NCI-H187 treated with DMSO at 0.1 percent for 48 hours (cell line): ENCODE data around the gene YPEL3.

Experiments used
- DNase-seq: peaks from one replicate; lab custom pipeline; 2025; lab: John Stamatoyannopoulos, UW

The YPEL3 gene

GRCh38 chr16:30068750-30069610 lies 27.0 kb downstream of the YPEL3 start:
- DNase-seq, result no peak

DNA sequence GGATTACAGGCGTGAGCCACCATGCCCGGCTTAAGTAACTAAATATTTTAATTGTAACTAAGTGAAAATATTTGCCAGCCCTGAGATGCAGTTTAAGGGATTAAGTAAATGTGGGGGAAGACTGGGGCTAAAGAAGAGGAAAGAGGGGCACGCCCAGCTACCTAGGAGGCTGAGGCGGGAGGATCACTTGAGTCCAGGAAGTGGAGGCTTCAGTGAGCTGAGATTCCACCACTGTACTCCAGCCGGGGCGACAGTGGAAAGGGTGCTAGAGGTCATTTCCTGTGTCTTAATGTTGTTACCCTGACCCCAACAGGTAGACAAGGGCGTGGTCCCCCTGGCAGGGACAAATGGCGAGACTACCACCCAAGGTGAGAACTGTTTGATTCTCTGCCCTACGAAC lies 27.7 kb downstream of the YPEL3 start:
- no peak for DNase-seq

- no peak for DNase-seq
Observed at GRCh38 chr16:30067584-30067916, 28.5 kb downstream of the YPEL3 start.

DNA sequence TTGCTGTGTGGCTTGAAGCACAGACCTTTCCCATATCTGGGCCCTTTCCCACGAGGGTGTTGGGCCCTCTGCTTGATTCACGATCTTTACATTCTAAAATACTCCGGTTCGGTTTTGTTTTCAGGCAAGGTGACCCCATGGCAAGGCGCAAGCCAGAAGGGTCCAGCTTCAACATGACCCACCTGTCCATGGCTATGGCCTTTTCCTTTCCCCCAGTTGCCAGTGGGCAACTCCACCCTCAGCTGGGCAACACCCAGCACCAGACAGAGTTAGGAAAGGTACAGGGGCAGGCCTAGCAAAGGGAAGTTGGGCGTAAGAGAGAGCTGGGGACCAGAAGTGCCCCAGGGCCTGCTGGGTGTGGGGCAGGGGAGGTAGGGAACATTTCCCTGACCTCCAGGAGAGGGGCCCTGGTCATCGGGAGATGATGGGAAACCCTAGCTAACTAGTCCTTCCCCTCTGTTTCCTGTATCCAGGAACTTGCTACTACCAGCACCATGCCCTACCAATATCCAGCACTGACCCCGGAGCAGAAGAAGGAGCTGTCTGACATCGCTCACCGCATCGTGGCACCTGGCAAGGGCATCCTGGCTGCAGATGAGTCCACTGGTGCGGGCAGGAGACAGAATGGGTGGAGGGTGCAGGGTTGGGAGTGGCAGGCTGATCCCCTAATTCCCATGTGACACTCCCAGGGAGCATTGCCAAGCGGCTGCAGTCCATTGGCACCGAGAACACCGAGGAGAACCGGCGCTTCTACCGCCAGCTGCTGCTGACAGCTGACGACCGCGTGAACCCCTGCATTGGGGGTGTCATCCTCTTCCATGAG lies 29.0 kb downstream of the YPEL3 start:
- DNase-seq, result no peak

- DNase-seq, result no peak
Observed at GRCh38 chr16:30065943-30066760, 29.9 kb downstream of the YPEL3 start.

DNA sequence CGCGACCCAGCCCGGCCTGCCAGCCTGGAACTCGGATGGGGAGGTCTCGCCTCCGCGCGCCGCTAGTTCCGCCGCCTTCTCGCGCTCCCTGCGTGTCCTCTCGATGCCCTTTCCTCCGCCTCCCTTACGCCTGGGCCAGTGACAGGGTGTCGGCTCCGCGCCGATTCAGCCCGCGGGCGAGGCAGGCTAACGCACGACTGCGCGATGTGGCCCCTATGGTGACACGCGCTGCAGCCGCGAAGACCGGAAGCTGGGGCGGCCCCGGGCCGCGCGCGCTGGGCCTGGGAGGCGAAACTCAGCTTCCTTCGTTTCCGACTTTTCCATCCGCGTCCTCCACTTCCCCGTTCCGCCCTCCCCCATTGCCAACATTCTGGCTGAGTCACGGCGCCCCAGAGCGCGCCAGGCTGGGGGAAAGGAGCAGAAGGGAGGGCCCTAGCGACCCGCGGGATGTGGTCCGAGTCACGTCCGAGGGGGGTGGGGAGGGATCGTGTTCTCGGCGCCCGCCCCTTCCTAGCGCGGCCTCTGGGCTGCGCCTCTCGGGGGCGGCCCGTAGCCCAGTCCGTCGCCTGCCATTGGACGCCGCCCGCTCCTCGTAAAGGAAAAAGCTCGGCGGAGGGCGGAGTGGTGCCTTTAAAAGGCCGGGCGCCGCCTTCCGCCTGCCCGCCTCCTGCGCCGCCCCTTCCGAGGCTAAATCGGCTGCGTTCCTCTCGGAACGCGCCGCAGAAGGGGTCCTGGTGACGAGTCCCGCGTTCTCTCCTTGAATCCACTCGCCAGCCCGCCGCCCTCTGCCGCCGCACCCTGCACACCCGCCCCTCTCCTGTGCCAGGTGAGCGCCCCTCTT lies 30.7 kb downstream of the YPEL3 start, which contains the start of gene ALDOA:
ALDOA (plus strand) TSS at position 659 of the 841 bp plus-strand sequence. CDS start 1,138 bp downstream, outside the sequence.
- peak; percentile 65 for DNase-seq

DNA sequence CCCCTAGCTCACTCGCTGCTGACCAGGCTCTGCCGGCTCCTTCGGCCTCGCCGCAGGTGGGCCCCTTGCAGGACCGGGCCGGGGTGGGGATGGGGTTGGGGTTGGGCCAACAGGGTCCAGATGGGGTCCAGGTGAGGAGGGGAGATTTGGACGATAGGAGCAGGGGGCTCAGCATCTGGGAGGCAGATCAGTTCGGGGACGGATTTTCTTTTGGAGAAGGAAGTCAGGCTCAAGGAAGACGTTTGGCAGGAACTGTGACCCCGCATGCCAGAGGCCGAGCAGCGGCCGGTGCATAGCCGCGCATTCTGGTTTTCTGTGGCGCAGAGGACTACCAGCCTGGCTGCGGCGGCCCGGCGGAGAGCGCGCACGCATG lies 31.3 kb downstream of the YPEL3 start:
- no peak for DNase-seq

DNA sequence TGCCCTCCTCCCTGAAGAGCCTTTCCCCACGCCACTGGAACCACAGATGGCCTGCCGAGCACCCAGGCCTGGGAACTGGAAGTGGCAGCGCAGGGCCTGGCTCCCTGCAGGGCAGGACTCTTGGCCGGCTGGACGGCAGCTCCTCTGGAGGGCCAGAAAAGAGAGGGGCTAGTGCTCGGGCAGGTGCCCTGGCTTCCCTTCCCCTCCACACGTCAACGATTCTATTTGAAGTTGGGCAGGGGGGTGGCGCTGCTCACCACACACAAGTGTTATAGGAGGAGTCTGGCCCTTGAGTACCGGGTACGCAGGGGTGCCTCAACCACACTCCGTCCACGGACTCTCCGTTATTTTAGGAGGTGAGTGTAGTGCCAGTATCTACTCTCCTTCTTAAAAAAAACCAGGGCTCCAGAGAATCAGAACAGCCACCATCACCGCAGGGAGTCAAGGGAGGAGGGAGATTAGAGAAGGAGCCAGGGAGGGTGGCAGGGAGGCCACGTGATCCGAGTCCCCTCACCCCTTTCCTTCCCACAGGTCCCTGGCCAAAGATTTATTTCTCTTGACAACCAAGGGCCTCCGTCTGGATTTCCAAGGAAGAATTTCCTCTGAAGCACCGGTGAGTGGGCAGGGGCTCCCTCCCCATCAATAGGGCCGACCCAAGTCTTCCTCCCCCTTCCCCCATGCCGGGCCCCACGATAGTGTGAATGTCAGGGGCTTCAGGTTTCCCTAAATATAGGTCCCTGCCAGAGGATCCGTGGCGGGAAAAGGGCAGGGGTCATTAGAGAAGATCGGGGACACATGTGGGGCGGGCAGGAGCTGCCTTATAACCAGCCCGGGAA lies 31.9 kb downstream of the YPEL3 start:
- DNase-seq, result no peak

DNA sequence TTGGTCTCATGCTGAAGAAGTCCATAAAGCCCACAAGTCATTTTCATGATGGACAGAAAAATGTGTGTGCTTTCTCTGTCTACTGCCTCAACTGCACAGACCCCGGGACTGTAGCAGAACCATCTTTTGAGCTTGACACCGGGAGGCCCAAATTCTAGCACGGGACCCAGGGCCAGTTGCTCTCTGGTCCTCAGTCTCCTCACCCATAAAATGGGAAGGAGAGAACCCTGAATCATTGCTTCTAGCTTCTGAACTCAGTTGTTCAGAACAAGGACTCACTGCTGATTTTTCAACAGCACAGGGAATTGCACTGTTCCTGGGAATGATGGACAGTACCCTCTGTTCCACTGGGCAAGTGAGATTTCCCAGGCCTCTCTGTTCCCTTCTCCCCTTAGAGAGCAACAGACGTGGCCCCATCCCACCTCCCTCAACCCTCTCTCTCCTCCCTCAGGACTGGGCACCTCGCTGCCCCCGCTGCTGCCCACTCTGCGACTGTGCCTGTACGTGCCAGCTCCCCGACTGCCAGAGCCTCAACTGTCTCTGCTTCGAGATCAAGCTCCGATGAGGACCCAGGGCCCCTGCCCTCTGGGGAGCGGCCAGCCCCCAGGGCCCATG lies 32.6 kb downstream of the YPEL3 start:
- no peak for DNase-seq

DNA sequence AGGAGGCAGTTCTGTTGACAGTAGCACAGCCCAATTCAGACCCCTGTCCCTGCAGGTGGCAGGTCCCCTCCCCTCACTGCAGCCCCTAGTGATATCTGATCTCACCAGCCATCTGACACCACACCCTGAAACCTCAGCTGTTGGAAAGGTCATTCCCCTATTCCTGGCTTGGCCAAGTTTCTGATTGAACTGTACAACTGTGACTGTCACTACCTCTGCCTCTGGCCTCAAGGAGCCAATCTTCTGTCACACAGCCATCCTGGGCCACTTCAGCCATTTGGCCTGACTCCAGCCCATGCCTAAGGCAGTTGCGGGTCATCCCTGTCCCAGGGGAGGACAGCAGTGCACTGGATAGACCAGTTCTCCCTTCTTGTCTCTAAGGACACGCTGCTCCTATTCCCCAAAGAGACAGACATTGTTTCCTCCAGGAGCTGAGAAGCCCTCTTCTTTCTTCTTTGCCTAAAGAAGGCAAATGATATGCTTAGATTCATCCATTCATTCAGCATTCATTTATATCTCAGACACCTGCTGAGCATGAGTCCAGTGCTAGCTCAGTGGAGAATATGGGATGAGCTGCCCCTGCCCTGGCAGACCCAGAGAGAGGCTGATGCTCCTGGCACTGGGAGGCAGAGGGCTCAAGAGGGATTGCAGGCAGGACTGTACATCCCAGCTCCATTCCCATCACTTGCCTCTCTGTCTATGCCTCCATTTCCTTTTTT lies 35.0 kb downstream of the YPEL3 start:
- DNase-seq, result no peak

DNA sequence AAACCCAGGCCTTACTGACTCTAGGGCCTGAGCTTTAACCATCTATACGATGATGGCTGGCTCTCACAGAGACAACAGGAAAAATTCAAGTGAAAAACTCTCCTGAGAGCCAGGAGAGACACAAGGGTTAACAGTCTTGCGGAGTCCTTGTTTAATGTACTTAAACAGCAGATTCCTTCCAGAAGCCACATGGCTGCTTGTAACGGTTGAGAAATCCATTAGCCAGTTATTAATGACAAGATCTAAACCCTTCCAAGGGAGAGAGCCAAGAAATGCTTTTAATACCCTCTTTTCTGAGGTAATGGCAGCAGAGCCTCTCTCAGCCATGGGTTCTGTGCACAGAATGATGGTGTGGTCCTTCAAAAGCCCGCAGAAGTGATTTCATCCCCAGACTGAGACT lies 35.7 kb downstream of the YPEL3 start:
- DNase-seq, result no peak

DNA sequence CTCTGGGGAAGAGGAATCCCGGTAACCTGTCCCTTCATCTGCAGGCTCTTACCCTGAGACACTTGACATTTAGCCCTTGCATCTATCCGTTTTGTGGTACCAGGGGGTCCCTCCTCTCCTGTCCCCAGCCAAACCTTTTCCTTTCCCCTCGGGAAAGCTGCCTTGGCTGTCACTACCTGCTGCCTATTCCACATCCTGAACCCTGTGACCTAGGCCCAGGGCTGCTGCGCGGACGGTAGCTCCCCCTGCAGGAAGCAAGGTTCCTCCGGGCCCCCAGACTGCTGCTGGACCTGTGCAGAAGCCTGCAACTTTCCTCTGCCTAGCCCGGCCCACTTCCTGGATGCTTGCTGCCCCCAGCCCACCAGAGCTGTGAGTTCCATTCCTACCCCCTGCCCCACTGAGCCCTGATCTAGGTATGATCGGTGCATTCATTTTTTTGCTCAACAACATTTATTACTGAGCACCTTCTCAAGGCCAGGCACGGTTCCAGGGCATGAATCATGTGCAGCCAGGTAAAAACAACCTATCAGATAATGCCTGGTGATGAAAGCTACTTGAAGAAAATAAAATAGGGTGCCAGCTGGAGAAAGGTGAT lies 41.0 kb downstream of the YPEL3 start:
- DNase-seq, result no peak

- no peak for DNase-seq
Observed at GRCh38 chr16:30054451-30054850, 41.6 kb downstream of the YPEL3 start.

DNA sequence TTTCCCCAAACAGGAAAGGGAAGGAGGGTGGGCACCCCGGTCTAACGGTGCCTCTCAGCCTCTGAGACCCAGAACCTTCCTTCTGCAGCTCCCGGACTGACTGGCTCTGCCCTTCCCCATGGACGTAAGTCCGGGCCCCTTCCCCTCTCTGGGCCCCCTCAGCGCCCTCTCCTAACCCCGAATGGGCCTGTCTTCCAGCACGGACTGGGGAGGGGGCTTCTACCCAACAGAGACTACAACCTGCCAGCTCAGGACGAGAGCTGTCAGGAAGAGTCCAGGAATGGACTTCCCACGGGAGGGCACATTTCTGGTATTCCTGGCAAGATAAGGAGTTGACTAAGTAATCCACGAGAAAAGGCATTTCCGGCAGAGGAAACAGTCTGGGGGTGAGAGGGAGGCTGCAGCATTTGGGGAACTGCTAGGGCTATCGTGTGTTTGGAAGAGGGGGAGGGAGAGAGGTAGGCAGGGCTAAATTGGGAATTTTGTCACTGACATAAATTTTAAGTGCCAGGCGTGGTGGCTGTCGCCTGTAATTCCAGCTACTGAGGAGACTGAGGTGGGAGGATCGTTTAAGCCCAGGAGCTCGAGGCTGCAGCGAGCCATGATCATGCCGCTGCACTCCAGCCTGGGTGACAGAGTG lies 42.5 kb downstream of the YPEL3 start:
- no peak for DNase-seq

DNA sequence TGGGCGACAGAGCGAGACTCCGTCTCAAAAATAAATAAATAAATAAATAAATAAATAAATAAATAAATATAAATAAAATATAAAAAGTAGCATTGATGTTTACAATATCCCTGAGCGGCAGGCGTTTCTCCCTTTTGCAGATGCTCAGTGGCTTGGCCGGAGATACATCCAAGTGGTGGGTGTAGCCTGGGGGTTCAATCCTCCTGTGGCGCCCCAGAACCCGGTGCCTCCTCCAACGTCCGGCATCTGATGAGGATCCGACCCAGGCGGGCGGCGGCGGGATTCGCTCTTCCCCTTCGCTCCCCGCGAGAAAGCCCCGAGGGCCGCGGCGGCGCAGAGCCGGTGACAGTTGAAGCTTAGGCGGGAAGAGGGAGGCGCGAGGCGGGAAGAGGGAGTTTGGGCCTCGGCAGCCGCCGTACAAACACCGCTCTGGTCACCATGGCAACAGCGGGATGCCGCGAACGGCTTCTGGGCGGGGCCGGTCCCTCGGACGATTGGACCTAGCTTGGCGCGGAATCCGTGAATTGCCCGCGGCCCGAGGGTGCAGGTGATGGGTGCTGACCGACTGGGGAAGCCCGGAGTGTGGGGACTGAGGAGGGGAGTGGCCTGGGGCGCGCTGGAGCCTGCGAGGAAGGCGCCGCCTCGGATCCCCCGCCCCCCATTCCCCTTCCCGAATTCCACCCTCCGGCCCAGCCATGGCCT lies 43.2 kb downstream of the YPEL3 start:
- DNase-seq, result peak; percentile 39

- no peak for DNase-seq
Observed at GRCh38 chr16:30051518-30051917, 44.5 kb downstream of the YPEL3 start.

- no peak for DNase-seq
Observed at GRCh38 chr16:30049871-30050270, 46.1 kb downstream of the YPEL3 start.

DNA sequence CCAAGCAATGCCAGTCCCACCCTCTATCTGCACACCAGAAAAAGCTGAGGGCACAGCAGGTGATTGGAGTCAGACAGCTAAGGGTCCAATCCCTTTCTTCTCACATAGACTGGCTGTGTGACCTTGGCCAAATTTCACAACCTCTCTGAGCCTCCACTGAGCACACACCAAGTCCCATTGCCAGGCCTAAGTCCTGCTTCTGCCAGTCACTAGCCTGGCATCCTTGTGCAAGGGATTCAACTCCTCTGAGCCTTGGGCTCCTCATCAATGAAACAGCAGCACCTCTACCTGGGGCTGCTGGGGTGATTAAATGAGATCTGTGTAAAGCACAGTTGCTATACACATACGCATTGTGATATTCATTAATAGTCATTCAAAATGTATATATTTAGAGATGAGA lies 49.4 kb downstream of the YPEL3 start:
- DNase-seq, result no peak
